Transverse colon (tissue), 4 donors: ENCODE results near the gene PARP12. TPM values are rescaled to one million over a fixed set of nuclear protein-coding genes. Genes with fewer than 3 reads are reported as not detected.

Experiments used
- DNase-seq: peaks from one replicate; pipeline ENCODE4 v3.0.0-alpha.2; 2019
- H3K27ac ChIP-seq, 4 donors: fragments of 200-600 bp; sonication (generic); 2 replicates each; pipeline ENCODE4 v1.5.1; 2016 to 2018; ENCODE audit warnings: inconsistent platforms in 4 of 4
- H3K27me3 ChIP-seq: fragments of 200-600 bp; sonication (generic); 2 replicates; pipeline ENCODE4 v1.5.1; 2017; ENCODE audit warnings: inconsistent platforms
- H3K36me3 ChIP-seq, 4 donors: fragments of 200-600 bp; sonication (generic); 2 replicates each; pipeline ENCODE4 v1.5.1; 2017 to 2019; ENCODE audit warnings: inconsistent platforms in 4 of 4
- H3K4me1 ChIP-seq, 4 donors: fragments of 200-600 bp; sonication (generic); 2 replicates each; pipeline ENCODE4 v1.5.1; 2017 to 2020; ENCODE audit warnings: inconsistent platforms in 4 of 4
- H3K4me3 ChIP-seq, 4 donors: fragments of 200-600 bp; sonication (generic); 1 replicate in 1 of 4; 2 replicates in 3 of 4; pipeline versions ENCODE4 v1.5.1 to v1.6.1; 2017 to 2019; ENCODE audit warnings: inconsistent platforms in 4 of 4
- H3K9me3 ChIP-seq, 2 donors: fragments of 200-600 bp; sonication (generic); 2 replicates each; pipeline ENCODE4 v1.5.1; 2017 to 2019; ENCODE audit warnings: inconsistent platforms in 2 of 2
- CTCF ChIP-seq, 5 experiments: fragments of 200-600 bp in 3 of 5; fragments of 450-650 bp in 2 of 5; sonication (generic) in 3 of 5; IDR thresholded peaks; 1 replicate in 2 of 5; 2 replicates in 3 of 5; pipeline ENCODE4 v1.5.1; 2016 to 2017; ENCODE audit warnings: antibody characterized with exemption in 5 of 5, inconsistent platforms in 3 of 5, mild to moderate bottlenecking in 2 of 5, moderate library complexity in 1 of 5
- EP300 ChIP-seq: sonication (generic); formaldehyde crosslinking; IDR thresholded peaks from one replicate; pipeline ENCODE4 v1.6.1; 2017; ENCODE audit warnings: antibody characterized with exemption, low read depth
- POLR2A ChIP-seq: fragments of 450-650 bp; IDR thresholded peaks from one replicate; pipeline ENCODE4 v1.6.1; 2016; ENCODE audit warnings: antibody characterized with exemption, mild to moderate bottlenecking, moderate library complexity
- POLR2AphosphoS5 ChIP-seq, 3 donors: sonication (generic); formaldehyde crosslinking; IDR thresholded peaks; one replicate each; pipeline ENCODE4 v1.6.1; 2016; ENCODE audit warnings: antibody characterized with exemption in 3 of 3
- WGBS, 2 donors: methylation state at CpG; one replicate each; pipeline ENCODE4 v1.1.5; 2018; ENCODE audit warnings: low coverage in 1 of 2; 5-methylcytosine and 5-hydroxymethylcytosine counted together
- in situ Hi-C, 4 donors: fragments of 200-750 bp; cut with MboI; loops; one replicate each; pipeline versions ENCODE4 v1.15.0 to v1.15.1; 2017; ENCODE audit warnings: low sequenced_read_pairs in 3 of 4, low pct_ligation_motif_present in 1 of 4, low pct_unique_long_range_greater_than_20kb in 1 of 4
- intact Hi-C: fragments of 100-400 bp; cut with DNase I; formaldehyde crosslinking; loops from one replicate; pipeline ENCODE4 v1.15.1; 2023; ENCODE audit warnings: low total_unique reads
- total RNA-seq, 4 donors: library from RNA; depleted of rRNA; stranded (reverse); fragments of >200 nt; gene quantifications; one replicate each; pipeline ENCODE4 v1.1.0, GENCODE V29; 2016

PARP12 gene
- total RNA-seq, 4 donors from 2014 or later = 20.9 to 105 (median 83.9) TPM

- WGBS, 2 donors = 86% methylated on average over 10 of the region's 10 CpGs; no CpG with 5 or more reads in 1 of the 2 donors
- intact Hi-C loops = loop anchor here (5.0 kb wide), 1 partner anchor 1457 kb away; no protein-coding TSS in a partner anchor
- Histone ChIP-seq H3K27ac (no peak overlapping the region), H3K9me3 (no peaks in the 10 kb centered on the region), H3K36me3 (no peaks in the 10 kb centered on the region), H3K4me3 (no peak overlapping the region), H3K27me3 (no peaks in the 10 kb centered on the region), H3K4me1 (no peaks in the 10 kb centered on the region)
- no peak for TF ChIP-seq EP300
- no peak for TF ChIP-seq POLR2AphosphoS5 (IDR thresholded peaks at IDR 0.05)
- TF ChIP-seq POLR2A = no peak
- no peak for DNase-seq
- in situ Hi-C loops = no loop called here
Observed at GRCh38 chr7:139990142-139990535, 72.6 kb downstream of the PARP12 start.

GRCh38 chr7:139989366-139990141 is 73.2 kb downstream of the PARP12 start:
- no peak for DNase-seq
- 87 to 89% methylated on average over 4 to 12 of the region's 12 CpGs for WGBS, 2 donors
- H3K9me3 ChIP-seq = no peaks in the 10 kb centered on the region
- no peak for TF ChIP-seq POLR2A
- no peak for TF ChIP-seq CTCF (IDR thresholded peaks at IDR 0.05)
- no peak for TF ChIP-seq EP300
- TF ChIP-seq POLR2AphosphoS5 (IDR thresholded peaks at IDR 0.05) = no peak
- H3K27ac ChIP-seq = no peak overlapping the region
- in situ Hi-C loops = no loop called here
- intact Hi-C loops = loop anchor here (5.0 kb wide), 1 partner anchor 1458 kb away; no protein-coding TSS in a partner anchor
- H3K36me3 ChIP-seq = no peaks in the 10 kb centered on the region
- H3K27me3 ChIP-seq = no peaks in the 10 kb centered on the region
- H3K4me3 ChIP-seq = no peak overlapping the region
- no peaks in the 10 kb centered on the region for H3K4me1 ChIP-seq

- no peaks in the 10 kb centered on the region for H3K36me3 ChIP-seq
- DNase-seq = no peak
- H3K4me1 ChIP-seq = no peaks in the 10 kb centered on the region
- 73 to 90% methylated on average over 6 to 13 of the region's 13 CpGs for WGBS, 2 donors
- in situ Hi-C loops = no loop called here
- intact Hi-C loops = no loop called here
- no peaks in the 10 kb centered on the region for H3K27me3 ChIP-seq
- no peak overlapping the region for H3K4me3 ChIP-seq
- no peaks in the 10 kb centered on the region for H3K9me3 ChIP-seq
- TF ChIP-seq POLR2AphosphoS5 (IDR thresholded peaks at IDR 0.05) = no peak
- no peak for TF ChIP-seq CTCF (IDR thresholded peaks at IDR 0.05)
- no peak for TF ChIP-seq EP300
- no peak for TF ChIP-seq POLR2A
- H3K27ac ChIP-seq = no peak overlapping the region
Observed at GRCh38 chr7:139987691-139988516, 74.8 kb downstream of the PARP12 start.

GRCh38 chr7:139985811-139986210 is 76.9 kb downstream of the PARP12 start:
- H3K27ac ChIP-seq = no peak overlapping the region
- H3K27me3 ChIP-seq = no peaks in the 10 kb centered on the region
- H3K36me3 ChIP-seq = no peaks in the 10 kb centered on the region
- no peaks in the 10 kb centered on the region for H3K4me1 ChIP-seq
- in situ Hi-C loops = no loop called here
- no peaks in the 10 kb centered on the region for H3K9me3 ChIP-seq
- intact Hi-C loops = no loop called here
- H3K4me3 ChIP-seq = no peak overlapping the region
- WGBS, 2 donors = 93% methylated on average over 10 of the region's 10 CpGs; no CpG with 5 or more reads in 1 of the 2 donors
- TF ChIP-seq EP300 (no peak), CTCF (IDR thresholded peaks at IDR 0.05) (no peak), POLR2AphosphoS5 (IDR thresholded peaks at IDR 0.05) (no peak), POLR2A (no peak)
- DNase-seq = no peak
